H1 (cell line): ENCODE data around the gene LCP1.

Experiments used
- KDM1A ChIP-seq: fragments of 200-600, 300-600 bp; sonication (generic); IDR thresholded peaks from 2 replicates; pipeline ENCODE4 v1.7.1; 2016; ENCODE audit warnings: mild to moderate bottlenecking, low read length, borderline replicate concordance
- RNF2 ChIP-seq: fragments of 200-900, 300-1000 bp; sonication (generic); IDR thresholded peaks from 2 replicates; pipeline ENCODE4 v1.7.1; 2016; ENCODE audit warnings: borderline replicate concordance, low read depth, mild to moderate bottlenecking, antibody characterized with exemption, low read length; ENCODE audit not compliant: poor library complexity, severe bottlenecking; ENCODE audit errors: missing control alignments
- TAF1 ChIP-seq: IDR thresholded peaks from 2 replicates; pipeline ENCODE4 v1.6.1; 2011; ENCODE audit warnings: mild to moderate bottlenecking, low read depth, low read length
- TCF12 ChIP-seq: IDR thresholded peaks from 2 replicates; pipeline ENCODE4 v1.6.1; 2011; ENCODE audit warnings: low read depth, mild to moderate bottlenecking, low read length
- USF2 ChIP-seq: IDR thresholded peaks from 2 replicates; pipeline ENCODE4 v1.6.1; 2011; ENCODE audit warnings: low read length, improper control_type of control experiment
- YY1 ChIP-seq: IDR thresholded peaks from 2 replicates; pipeline ENCODE4 v1.6.1; 2011; ENCODE audit warnings: low read depth, mild to moderate bottlenecking, low read length
- TF ChIP-seq, protein P1 (sequence below): IDR thresholded peaks from 2 replicates; pipeline ENCODE4 v1.6.1; 2012; ENCODE audit warnings: low read length, inconsistent platforms

DNA sequence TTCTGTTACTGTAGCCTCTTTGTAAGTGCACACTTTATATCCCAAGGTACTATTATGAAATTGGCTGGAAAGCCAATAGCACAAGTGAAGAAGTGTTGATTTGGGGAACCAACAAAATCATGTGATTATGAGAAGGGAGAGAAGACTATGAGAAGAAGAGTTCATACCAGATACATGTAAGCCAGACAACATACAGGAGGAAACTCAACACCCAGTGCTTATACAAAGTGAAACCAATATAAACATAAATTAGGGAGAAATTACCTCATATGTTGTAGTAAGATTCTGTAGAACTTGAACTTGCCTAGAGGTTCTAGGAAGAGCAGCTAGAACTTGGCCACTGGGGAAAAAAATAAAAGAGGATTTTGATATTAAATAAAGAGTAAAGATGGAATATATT, 94.5 kb downstream of the LCP1 start:
- TF ChIP-seq KDM1A: no peak
- TF ChIP-seq, protein P1, sequence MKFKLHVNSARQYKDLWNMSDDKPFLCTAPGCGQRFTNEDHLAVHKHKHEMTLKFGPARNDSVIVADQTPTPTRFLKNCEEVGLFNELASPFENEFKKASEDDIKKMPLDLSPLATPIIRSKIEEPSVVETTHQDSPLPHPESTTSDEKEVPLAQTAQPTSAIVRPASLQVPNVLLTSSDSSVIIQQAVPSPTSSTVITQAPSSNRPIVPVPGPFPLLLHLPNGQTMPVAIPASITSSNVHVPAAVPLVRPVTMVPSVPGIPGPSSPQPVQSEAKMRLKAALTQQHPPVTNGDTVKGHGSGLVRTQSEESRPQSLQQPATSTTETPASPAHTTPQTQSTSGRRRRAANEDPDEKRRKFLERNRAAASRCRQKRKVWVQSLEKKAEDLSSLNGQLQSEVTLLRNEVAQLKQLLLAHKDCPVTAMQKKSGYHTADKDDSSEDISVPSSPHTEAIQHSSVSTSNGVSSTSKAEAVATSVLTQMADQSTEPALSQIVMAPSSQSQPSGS: no peak
- no peak for TF ChIP-seq USF2
- no peak for TF ChIP-seq TAF1
- no peak for TF ChIP-seq YY1
- no peak for TF ChIP-seq RNF2
- TF ChIP-seq TCF12: no peak
